ENCODE data around the gene DDO.
"Not testable (repeated sequence)": the region's sequence is repeated elsewhere in the genome, so short reads cannot be mapped to it uniquely, and the experiment has no call there.

The DDO gene

DNA sequence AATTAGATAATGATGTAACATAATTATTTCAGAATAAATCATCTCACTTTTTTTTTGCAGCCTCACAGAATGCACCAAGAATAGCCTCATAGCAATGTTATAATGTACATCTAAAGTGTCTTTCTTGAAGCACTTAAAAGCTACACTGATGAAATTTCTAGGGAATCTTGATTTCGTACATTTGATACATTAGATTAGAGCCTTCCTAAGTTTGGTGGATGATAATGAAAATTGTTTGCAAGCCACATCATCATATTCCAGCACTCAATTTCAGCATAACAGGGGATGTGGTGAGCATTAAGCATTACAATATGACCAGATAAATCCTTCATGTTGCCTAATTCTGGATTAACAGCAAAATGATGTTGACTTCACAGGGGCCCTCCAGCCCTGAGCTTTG lies 47.5 kb downstream of the DDO start:
- DNase-seq (ENCODE audit: low read depth in 2 of 2): no peak

DNA sequence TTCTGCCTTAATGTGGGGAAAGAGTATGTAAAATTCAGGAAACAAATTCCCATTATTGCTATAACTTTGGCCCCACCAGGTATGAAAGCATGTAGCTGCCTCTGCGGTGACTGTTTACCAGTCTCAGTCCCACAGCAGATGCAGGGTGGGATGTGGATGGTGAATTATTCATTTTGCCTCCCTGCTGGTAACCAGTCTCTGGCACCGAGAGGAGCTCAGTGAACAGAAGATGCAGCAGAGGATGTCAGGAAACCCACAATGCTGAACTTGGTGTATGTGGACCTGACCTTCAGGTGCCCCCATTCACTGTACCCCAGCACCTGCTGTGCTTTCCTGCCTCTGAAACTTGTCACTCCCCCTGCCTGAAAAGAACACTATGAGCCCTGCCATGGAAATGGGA lies 48.4 kb downstream of the DDO start:
- no peak for DNase-seq (ENCODE audit: low read depth in 2 of 2)

DNA sequence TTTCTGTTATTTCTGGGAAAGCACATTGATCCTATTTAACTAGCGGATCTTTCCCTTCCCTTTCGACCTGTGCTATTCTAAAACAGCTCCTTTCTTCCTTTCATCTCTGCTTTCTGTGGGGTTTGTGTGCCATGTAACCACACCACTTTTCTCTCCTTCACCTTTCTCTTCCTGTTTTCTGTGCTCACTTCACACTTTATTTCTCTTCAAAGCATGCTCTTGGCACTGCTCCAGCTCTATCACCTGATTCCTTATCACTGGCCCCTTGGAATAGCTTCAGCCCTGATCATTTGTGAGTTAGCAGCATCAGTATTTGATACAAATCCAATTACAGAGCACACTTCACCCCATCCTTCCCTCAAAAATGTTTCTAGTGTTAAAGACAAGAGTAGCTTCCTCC lies 49.1 kb downstream of the DDO start:
- DNase-seq (ENCODE audit: low read depth in 2 of 2): no peak

DNA sequence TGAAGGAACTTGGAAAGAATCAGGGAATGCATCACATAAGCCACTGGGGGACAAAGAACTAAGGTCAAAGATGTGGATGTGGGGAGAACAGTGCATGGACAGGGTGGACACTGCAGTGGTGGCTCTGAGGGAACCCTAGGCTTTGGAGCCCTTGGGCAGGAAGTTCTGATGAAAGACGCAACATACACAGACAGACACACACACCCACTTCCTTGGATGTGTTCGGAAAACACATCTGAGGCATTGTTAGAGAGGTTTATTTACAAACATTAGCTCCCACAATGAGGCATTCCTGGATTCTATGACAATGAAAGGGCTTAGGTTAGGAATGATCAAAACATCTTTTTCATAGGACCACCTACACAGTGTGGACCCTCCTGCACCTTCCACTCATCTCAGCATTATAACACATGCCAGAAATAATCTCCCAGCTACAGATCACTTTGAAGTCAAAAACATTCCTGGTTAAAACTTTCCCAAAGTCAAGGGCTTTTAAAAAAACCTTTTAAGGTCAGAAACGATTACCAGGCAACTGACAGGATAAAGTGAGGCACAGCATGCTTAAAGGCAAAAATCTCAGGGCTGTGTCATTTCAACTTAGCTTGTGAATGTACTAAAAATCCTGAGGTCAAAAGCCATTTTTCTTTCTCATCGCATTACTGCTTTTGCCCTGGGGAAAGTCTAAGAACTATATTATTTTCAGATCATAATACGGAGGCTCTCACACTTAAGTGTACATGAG lies 50.8 kb downstream of the DDO start:
- no peak for DNase-seq (ENCODE audit: low read depth in 2 of 2)

DNA sequence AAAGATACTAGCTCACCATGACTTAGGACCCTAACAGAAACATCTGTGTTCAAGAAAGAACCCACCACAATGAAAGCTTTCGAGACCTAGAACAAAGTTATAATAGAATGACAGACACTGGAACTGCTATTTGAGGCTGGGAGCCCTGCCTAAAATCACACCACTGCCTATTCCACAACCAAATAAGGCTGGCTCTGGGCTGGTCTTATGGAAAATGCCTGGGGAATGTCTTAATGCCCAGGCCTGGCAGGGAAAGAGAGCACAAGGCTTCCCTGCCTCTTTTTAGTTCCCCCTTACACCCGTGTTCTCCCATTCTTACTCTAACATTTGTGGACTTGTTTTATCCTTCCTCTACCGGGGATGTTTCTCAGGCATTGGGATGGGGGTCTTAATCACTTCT lies 51.6 kb downstream of the DDO start:
- no peak for DNase-seq (ENCODE audit: low read depth in 2 of 2)

DNA sequence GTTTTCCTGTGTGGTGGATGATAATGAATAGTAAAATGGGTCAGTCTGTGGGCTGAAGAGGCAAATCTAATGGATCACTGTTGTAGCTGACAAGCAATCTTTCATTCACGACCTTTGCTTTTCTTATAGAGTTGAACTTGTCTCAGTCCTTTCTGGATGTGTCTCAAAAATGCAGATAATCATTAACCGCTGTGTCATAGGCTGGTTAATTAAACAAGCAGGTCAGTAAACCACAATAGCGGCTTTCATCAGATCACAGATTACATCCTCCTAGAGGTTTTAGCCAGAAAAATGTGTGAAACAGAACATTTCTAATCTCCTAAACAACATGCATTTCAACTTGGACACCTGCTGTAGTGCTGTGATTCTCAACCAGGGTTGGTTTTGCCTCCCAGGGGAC lies 54.7 kb downstream of the DDO start:
- no peak for DNase-seq (ENCODE audit: low read depth in 2 of 2)

DNA sequence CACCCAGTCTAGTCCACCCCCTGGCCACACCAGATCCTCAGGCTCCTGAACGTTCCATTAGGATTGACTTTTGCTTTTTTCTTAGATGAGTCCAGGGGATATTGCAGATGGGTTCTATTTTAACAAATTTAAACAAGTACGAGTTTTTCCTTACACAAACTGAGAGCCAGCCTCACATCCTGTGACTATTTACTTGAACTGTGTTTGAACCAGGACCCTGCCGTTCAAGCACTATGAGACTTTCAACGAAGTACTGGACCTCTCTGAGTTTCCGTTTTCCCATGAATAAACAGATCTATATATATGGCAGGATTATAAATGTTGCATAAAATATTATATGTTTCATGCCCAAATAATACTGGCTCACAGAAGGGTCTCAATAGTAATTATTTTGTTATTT lies 55.8 kb downstream of the DDO start:
- no peak for DNase-seq (ENCODE audit: low read depth in 2 of 2)

DNA sequence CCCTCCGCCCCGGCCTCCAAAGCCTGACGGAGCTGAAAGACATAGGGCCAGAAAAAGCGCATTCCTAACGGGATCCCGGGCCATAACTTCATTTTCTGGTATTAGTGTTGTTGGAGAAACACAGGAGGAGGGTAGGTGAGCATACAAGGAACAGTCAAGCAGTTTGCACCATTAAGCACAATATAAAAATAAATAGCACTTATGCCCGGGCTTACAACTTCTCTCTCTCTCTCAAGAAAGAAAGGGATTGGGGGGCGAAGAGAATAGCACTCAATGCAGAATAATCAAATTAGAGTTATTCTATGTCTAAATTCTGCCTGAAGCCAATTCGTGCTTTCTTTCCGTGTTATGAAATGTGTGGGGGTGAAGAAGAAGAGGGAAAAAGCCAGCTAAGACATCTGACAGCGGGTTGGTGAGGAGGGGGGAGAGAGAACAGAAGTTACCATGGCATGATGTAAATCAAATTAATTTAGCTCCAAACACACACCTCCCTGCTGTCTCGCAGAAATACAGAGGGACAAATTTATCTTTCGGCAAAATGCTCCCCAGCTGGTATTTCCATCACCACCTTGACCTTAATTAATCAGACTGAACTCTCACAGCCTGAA lies 56.7 kb downstream of the DDO start:
- DNase-seq (ENCODE audit: low read depth in 2 of 2): no peak

DNA sequence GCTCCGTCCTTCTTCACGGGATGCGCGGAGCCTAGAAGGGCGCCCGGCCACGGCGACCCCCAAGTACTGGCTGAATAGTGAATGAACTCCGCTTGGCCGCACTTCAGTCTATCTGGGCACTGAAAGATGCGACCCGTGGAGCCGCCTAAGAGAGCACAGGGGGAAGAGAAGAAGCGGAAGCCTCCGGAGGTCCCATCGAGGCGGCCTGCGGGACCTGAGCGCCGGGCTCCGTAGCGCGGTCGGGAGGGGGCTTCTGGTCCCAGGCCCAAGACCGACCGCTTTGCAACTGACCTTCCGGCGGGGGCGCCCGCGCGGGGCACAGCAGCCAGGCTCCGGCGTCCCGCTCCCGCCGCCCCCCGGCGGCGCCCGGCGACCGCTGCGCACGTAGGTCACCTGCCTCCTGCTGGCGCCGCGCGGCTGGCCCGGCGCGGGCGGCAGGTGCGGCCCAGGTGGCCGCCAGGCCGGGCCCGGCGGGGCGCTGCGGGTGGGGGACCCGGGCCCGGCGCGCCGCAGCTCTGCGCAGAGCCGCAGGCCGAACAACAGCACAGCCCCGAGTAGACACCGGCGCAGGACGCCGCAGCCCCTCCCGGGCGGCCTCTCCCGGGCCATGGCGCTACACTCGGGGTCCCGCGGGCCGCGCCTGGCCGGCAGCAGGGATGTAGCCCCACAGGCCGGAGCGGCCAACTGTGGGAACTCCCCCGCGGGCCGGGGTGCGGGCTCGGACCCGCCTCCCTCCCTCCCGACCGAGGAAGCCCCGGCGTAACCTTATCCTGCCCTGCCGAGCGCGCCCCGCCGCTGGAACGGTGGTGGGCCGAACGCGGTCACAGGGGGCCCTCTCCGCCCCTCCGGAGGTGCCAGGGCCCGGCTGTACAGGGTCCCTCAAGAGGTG lies 57.5 kb downstream of the DDO start, which contains the start of gene METTL24:
TSS of gene METTL24 (minus strand) at position 686 of the 889 bp plus-strand sequence. CDS start at position 609, 77 bp downstream.
- DNase-seq (ENCODE audit: low read depth in 2 of 2): no peak

DNA sequence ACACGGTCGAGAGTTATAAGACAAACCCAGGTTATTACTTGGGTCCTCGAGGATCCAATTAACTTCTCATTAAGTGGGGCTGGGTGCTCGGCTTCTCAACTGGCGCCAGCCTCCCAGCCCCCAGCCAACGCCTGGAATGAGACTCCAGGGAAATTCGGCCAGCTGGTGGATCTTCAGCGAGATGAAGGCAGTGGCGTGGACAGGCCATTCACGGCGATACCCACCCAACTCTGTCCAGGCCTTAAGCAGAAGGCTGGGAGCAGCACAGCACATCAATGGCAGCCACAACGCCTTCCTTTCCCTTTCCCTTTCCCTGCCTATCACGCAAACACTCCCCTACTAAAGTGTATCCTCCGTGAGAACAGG lies 58.1 kb downstream of the DDO start:
- no peak for DNase-seq (ENCODE audit: low read depth in 2 of 2)

DNA sequence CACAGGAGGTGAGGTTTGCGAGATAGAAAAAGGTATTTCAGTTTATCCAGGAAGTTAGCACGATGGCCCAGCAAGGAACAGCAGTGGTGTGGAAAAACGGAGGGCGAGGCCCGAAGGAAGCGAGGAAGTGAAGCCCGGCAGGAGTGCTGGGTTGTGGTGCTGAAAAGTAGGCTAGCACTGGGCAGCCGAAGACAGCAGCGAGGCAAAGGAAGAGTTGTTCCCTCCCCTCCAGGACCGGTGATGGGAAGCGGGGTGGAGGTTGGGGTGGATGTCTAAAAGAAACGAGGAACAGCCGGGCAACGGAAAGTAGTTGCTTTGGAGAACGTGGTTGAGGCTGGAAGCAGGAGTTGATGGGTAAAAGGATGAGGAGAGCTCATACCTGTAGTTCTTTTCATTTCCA lies 58.6 kb downstream of the DDO start:
- no peak for DNase-seq (ENCODE audit: low read depth in 2 of 2)

DNA sequence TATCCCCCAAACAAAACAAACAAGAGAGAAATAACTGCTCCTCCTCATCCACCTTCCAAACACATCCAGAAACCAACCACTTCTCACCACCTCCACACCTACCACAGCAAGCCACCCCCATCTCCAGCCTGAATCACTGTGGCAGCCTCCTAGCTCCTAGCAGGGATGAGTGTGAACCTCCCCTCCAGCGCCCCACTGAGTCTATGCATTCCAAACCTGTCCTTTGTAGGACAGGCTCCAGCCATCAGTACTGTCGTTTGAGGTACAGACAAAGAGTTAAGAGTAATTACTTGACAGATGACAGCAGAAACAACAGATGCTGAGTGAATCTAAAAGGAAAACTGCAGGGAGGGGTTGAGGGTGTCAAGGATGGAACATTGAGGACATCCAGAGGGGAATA lies 59.6 kb downstream of the DDO start:
- DNase-seq (ENCODE audit: low read depth in 2 of 2): no peak

DNA sequence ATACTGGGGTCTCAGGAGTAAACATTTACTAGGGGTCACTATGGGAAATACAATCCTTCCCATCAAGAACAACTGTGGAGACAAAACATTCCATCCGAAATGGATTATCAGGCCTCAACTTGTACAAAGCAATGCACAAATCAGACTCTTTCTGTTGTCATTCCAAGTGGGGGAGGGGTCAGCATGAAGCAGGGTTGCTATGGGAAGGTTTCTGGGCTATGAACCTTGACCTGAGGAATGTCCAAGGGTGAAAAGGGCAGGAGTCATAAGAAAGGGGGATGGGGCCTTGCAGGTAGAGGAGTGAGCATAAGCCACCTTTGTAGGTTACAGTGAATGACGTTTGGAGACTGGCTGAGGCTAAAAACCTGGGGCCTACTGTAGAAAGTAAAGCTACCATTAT lies 60.4 kb downstream of the DDO start:
- DNase-seq (ENCODE audit: low read depth in 2 of 2): no peak

DNA sequence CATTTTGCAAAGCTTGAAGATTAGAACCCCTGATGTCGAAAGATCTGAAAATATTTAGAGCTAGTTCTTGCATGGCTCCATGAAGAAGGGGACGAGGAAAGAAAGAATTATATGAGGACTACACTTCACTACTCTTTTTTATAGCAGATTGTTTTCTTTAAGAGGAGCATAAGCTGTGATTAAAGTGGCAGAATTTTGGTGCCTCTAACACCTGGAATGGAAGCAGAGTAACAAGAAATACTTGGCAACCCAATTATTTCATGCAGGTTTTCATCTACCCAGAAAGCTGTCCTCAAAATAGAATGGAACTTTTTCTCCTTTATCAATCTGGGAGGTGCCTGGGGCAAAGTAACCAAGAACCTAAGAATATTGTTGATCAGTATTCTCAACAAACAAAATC lies 61.2 kb downstream of the DDO start:
- DNase-seq (ENCODE audit: low read depth in 2 of 2): no peak

DNA sequence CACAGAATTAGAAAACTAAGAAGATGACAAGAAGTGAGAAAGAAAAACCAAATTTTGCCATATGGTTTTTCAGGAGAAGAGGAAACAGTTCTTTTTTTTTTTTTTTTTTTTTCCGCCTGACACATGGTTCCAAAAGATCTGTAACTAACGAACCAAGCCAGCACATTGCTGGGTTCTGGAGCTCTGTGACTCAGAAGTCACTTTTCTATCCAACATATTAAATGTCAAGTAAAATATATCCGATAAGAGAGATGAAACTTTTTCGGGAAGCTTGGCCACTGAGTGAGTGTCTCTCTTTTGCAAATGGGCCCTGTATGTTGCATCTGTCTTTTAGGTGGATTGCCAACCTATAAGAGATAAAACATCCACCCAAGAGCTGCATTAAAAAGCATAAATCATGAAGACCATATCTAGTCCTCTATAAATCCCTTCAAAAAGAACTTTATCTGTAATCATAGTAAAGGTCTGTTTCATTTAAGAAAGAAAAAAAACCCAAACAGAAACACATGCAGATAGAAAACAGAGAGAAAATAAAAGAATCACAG lies 61.8 kb downstream of the DDO start:
- no peak for DNase-seq (ENCODE audit: low read depth in 2 of 2)

DNA sequence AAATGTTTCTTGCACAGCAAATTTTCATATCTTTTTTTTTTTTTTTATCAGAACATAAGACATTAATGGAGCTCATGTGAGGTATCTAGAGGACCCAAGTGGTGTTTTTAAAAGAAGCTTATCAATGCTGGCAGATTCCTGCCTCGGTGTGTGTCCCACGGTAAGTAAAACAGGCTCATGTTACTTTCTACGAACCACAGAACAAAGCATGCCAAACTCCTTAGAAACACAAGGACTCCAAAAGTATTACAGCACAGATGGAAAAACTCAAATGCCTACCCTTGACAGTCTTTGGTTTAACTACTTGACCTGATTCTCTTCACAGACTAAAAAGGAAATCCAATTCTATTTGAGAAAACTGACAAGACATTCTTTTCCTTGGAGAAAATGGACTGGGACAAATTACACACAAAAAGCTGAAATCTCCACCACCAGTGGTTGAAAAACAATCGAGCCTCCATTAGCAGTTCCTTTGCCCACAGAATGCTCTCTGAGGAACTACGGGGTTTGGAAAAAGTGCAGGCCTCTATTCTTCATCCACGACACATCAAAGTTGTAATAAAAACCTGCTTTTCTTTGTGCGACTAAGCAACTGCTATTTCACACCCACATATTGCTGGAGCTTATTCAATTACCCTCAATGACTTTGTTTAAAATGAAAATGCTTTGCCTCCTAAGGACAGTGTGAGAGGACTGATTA lies 62.7 kb downstream of the DDO start:
- DNase-seq (ENCODE audit: low read depth in 2 of 2): no peak

DNA sequence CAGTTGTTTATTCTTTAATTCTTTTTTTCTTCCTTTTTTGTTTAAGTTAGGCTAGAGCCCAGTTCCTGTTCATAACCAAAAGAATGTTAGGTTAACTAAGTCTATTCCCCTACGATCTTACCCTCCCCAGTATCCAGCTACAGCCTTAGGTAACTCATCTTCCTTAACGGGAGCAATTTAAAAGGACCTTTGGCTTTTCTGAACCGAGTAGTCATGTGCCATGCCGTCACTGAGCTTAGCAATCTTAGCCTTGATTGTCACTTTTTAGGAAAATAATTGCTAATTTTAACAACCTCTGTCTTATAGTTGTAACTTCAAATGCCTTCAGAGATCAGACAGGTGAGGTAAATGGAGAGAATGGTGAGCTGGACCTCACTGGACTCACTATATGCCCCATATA lies 63.4 kb downstream of the DDO start:
- no peak for DNase-seq (ENCODE audit: low read depth in 2 of 2)

DNA sequence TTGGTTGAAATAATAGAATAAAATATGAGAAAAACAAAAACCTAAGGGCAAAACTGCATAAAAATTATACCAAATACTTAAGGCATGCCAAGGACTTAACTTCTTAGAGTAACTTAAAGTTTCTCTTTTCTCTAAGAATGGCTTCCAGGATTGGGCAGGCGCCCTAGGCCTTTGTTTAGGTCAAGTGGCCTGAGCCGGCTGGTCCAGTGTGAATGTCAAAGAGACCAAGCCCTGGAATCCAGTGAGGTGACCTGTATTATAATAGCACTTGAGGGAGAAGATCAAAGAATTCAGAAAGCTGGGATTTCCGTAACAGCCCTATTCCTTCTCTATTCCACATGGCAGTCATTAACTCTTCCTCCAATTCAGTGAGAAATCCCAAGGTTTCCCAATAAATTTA lies 63.8 kb downstream of the DDO start:
- no peak for DNase-seq (ENCODE audit: low read depth in 2 of 2)

DNA sequence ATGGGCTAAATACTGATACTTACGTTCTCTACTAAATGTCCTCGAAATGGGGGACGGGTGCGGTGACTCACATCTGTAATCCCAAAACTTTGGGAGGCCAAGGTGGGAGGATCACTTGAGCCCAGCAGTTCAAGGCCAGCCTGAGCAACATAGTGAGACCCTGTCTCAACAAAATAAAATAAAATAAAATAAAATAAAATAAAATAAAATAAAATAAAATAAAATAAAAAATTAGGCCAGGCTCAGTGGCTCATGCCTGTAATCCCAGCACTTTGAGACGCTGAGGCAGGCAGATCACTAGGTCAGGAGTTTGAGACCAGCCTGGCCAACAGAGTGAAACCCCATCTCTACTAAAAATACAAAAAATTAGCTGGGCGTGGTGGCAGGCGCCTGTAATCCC lies 64.8 kb downstream of the DDO start:
- not testable (repeated sequence) for DNase-seq (ENCODE audit: low read depth in 2 of 2)

DNA sequence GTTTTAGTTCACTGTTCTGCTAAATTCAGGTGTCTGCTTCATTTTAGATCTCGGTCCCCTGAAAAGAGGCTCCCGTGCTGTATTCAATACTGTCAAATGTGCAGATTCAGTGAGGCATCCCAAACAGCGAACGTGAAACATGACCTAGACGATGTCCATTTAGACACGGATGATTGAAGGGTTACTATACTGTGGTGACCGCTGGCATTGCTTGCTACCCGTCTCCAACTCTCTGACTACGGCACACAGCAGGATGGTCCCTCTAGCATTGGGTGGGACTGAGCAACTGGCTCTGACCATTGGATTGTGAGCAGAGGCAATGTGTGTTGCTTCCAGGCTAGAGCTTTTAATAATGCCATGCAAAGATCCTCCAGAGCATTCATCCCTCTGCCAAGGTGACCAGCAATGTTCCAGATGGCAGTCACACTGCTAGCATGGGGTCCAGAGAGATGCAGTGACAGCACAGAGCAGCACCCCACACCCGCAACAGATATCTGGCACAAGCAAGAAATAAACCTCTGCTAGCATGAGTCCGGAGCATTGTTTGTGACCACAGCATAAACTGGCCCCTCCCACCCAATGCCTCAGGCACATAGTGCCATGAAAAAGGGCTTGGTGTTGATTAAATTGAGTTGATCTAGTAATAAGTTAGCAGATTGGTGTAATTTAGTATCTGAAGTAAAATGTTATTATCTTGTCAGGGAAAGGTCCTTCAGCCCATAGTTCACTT lies 66.2 kb downstream of the DDO start:
- DNase-seq (ENCODE audit: low read depth in 2 of 2): no peak

DNA sequence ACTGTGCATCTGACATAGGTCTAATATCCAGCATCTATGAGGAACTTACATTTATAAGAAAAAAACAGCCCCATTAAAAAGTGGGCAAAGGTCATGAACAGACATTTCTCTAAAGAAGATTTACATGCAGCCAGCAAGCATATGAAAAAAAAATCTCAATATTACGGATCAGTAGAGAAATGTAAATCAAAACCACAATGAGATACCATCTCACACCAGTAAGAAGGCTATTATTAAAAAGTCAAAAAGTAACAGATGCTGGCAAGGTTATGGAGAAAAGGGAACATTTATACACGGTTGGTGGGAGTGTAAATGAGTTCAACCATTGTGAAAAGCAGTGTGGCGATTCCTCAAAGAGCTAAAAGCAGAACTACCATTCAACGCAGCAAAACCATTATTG lies 70.3 kb downstream of the DDO start:
- DNase-seq (ENCODE audit: low read depth in 2 of 2): no peak

All from activated CD8-positive, alpha-beta memory T cell treated with anti-CD3 and anti-CD28 coated beads for 4 hours (primary cell).